ENCODE measurements around the gene IQCK.
"Not testable (repeated sequence)": the region's sequence is repeated elsewhere in the genome, so short reads cannot be mapped to it uniquely, and the experiment has no call there.

Gene IQCK

GRCh38 chr16:19760356-19761060, 42.4 kb downstream of the IQCK start:
- no peak for DNase-seq

- DNase-seq: no peak
Measured at GRCh38 chr16:19765860-19766553, 47.9 kb downstream of the IQCK start.

GRCh38 chr16:19766554-19766884, 48.4 kb downstream of the IQCK start:
- no peak for DNase-seq

GRCh38 chr16:19766988-19767387, 48.9 kb downstream of the IQCK start:
- DNase-seq: no peak

GRCh38 chr16:19767497-19767896, 49.4 kb downstream of the IQCK start:
- DNase-seq: no peak

- DNase-seq: no peak
Measured at GRCh38 chr16:19769239-19769638, 51.2 kb downstream of the IQCK start.

GRCh38 chr16:19771040-19771439, 53.0 kb downstream of the IQCK start:
- no peak for DNase-seq

- no peak for DNase-seq
Measured at GRCh38 chr16:19771796-19772195, 53.7 kb downstream of the IQCK start.

GRCh38 chr16:19774024-19774423, 56.0 kb downstream of the IQCK start:
- no peak for DNase-seq

- no peak for DNase-seq
Measured at GRCh38 chr16:19776147-19776546, 58.1 kb downstream of the IQCK start.

- DNase-seq: no peak
Measured at GRCh38 chr16:19776565-19776964, 58.5 kb downstream of the IQCK start.

GRCh38 chr16:19780321-19780720, 62.2 kb downstream of the IQCK start:
- DNase-seq: no peak

GRCh38 chr16:19781226-19781625, 63.2 kb downstream of the IQCK start:
- DNase-seq: no peak

GRCh38 chr16:19783363-19784182, 65.5 kb downstream of the IQCK start:
- no peak for DNase-seq

GRCh38 chr16:19784183-19784736, 66.2 kb downstream of the IQCK start:
- no peak for DNase-seq

GRCh38 chr16:19785081-19785480, 67.0 kb downstream of the IQCK start:
- no peak for DNase-seq

- DNase-seq: no peak
Measured at GRCh38 chr16:19785512-19786130, 67.5 kb downstream of the IQCK start.

GRCh38 chr16:19801369-19801768, 83.3 kb downstream of the IQCK start:
- not testable (repeated sequence) for DNase-seq

GRCh38 chr16:19801824-19802223, 83.8 kb downstream of the IQCK start:
- not testable (repeated sequence) for DNase-seq

GRCh38 chr16:19802612-19803011, 84.5 kb downstream of the IQCK start:
- no peak for DNase-seq

GRCh38 chr16:19804538-19805323, 86.7 kb downstream of the IQCK start:
- peak; percentile 85 for DNase-seq

GRCh38 chr16:19805459-19806162, 87.5 kb downstream of the IQCK start:
- DNase-seq: no peak
